ENCODE data around the gene DCP2.

The DCP2 gene

GRCh38 chr5:112933651-112934365 is 42.8 kb upstream of the DCP2 start:
- H3K4me3 ChIP-seq (ENCODE audit: low read depth, low read length): no peak overlapping the region
- TF ChIP-seq, protein P1, sequence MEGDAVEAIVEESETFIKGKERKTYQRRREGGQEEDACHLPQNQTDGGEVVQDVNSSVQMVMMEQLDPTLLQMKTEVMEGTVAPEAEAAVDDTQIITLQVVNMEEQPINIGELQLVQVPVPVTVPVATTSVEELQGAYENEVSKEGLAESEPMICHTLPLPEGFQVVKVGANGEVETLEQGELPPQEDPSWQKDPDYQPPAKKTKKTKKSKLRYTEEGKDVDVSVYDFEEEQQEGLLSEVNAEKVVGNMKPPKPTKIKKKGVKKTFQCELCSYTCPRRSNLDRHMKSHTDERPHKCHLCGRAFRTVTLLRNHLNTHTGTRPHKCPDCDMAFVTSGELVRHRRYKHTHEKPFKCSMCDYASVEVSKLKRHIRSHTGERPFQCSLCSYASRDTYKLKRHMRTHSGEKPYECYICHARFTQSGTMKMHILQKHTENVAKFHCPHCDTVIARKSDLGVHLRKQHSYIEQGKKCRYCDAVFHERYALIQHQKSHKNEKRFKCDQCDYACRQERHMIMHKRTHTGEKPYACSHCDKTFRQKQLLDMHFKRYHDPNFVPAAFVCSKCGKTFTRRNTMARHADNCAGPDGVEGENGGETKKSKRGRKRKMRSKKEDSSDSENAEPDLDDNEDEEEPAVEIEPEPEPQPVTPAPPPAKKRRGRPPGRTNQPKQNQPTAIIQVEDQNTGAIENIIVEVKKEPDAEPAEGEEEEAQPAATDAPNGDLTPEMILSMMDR (IDR thresholded peaks at IDR 0.05; ENCODE audit: insufficient read depth, low read length, missing control alignments): no peak
- CTCF ChIA-PET: interaction anchor here (1.2 to 2.5 kb wide), 3 partner anchors 11 to 30 kb away, joined by 5 to 10 read pairs (median 8); partner anchors contain the start of gene REEP5
- peak; percentile 26 for DNase-seq (ENCODE audit: low read depth, low spot score)
- POLR2A ChIA-PET: interaction anchor here (1.1 kb wide), 1 partner anchor 25 kb away, joined by 3 read pairs; no protein-coding TSS in a partner anchor

- no peak overlapping the region for H3K4me3 ChIP-seq (ENCODE audit: low read depth, low read length)
- TF ChIP-seq, protein P1 (IDR thresholded peaks at IDR 0.05; ENCODE audit: insufficient read depth, low read length, missing control alignments): no peak
- ChIA-PET POLR2A (interaction anchor here (1.1 kb wide), 1 partner anchor 24 kb away, joined by 3 read pairs; no protein-coding TSS in a partner anchor), CTCF (interaction anchor here (1.6 to 2.5 kb wide), 2 partner anchors 13 to 30 kb away, joined by 5 to 8 read pairs; partner anchors contain the start of gene REEP5)
- no peak for DNase-seq (ENCODE audit: low read depth, low spot score)
Observed at GRCh38 chr5:112934366-112934663, 42.3 kb upstream of the DCP2 start.

DNA sequence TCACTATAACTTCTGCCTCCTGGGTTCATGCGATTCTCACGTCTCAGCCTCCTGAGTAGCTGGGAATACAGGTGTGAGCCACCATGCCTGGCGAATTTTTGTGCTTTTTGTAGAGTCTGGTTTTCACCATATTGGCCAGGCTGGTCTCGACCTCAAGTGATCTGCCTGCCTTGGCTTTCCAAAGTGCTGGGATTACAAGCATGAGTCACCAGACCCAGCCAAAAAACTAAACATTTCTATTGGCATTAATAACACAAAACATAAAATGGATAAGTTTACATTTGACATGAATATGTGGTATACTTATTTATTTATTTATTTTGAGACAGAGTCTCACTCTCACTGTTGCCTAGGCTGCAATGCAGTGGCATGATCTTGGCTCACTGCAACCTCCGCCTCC is 40.9 kb upstream of the DCP2 start:
- no peak for DNase-seq (ENCODE audit: low read depth, low spot score)
- no peak overlapping the region for H3K4me3 ChIP-seq (ENCODE audit: low read depth, low read length)
- POLR2A ChIA-PET: no interaction called here
- TF ChIP-seq, protein P1 (IDR thresholded peaks at IDR 0.05; ENCODE audit: insufficient read depth, low read length, missing control alignments): no peak
- CTCF ChIA-PET: interaction anchor here (0.6 kb wide), 1 partner anchor 22 kb away, joined by 3 read pairs; no protein-coding TSS in a partner anchor

GRCh38 chr5:112938286-112938685 is 38.3 kb upstream of the DCP2 start:
- POLR2A ChIA-PET: no interaction called here
- TF ChIP-seq, protein P1 (IDR thresholded peaks at IDR 0.05; ENCODE audit: insufficient read depth, low read length, missing control alignments): no peak
- no peak overlapping the region for H3K4me3 ChIP-seq (ENCODE audit: low read depth, low read length)
- CTCF ChIA-PET: no interaction called here
- no peak for DNase-seq (ENCODE audit: low read depth, low spot score)

GRCh38 chr5:112940670-112941069 is 35.9 kb upstream of the DCP2 start:
- ChIA-PET CTCF (no interaction called here), POLR2A (no interaction called here)
- TF ChIP-seq, protein P1 (IDR thresholded peaks at IDR 0.05; ENCODE audit: insufficient read depth, low read length, missing control alignments): no peak
- DNase-seq (ENCODE audit: low read depth, low spot score): no peak
- no peak overlapping the region for H3K4me3 ChIP-seq (ENCODE audit: low read depth, low read length)

DNA sequence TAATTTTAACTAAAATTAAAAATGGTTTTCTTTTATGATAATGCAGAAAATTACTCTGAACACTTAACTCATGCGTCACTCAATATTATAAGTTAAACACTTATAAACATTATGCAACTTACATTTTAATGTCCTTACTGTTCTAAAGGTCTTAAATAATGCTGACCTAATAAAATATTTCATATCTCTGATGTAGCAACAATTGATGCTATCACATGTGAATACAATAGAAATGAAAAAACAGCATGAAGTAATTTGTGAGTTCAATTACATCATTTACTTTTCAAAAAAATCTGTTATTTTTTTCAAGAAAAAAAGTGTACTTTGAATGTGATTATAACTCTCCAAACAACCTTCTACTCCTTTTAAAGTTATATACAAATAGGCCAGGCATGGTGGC is 28.1 kb upstream of the DCP2 start:
- ChIA-PET CTCF (no interaction called here), POLR2A (no interaction called here)
- no peak overlapping the region for H3K4me3 ChIP-seq (ENCODE audit: low read depth, low read length)
- TF ChIP-seq, protein P1 (IDR thresholded peaks at IDR 0.05; ENCODE audit: insufficient read depth, low read length, missing control alignments): no peak
- no peak for DNase-seq (ENCODE audit: low read depth, low spot score)

Measured in AG04449 (cell line).